CD4-positive, alpha-beta T cell treated with Interleukin-12 subunit alpha and Interleukin-12 subunit beta, for 1 hour (primary cell): Measurements from ENCODE around the gene SPINK5.

Experiments used
- DNase-seq: peaks from one replicate; pipeline ENCODE4 v3.0.0-alpha.2; 2020

The SPINK5 gene

GRCh38 chr5:148179234-148179824, 115.5 kb downstream of the SPINK5 start:
- DNase-seq, result peak; percentile 50

- DNase-seq, result peak; percentile 6
Observed at GRCh38 chr5:148186248-148187003, 122.6 kb downstream of the SPINK5 start.
